CD4-positive, alpha-beta T cell treated with Interleukin-2 at 100 ng/mL for 4 hours (primary cell): ENCODE results near the gene MMP15.
"Not testable (repeated sequence)": the region's sequence is repeated elsewhere in the genome, so short reads cannot be mapped to it uniquely, and the experiment has no call there.

Source experiments
- DNase-seq: peaks from one replicate; pipeline ENCODE4 v3.0.0-alpha.2; 2020; ENCODE audit warnings: low spot score

The MMP15 gene

GRCh38 chr16:58049232-58050185 lies 24.0 kb downstream of the MMP15 start:
- DNase-seq, result no peak

DNA sequence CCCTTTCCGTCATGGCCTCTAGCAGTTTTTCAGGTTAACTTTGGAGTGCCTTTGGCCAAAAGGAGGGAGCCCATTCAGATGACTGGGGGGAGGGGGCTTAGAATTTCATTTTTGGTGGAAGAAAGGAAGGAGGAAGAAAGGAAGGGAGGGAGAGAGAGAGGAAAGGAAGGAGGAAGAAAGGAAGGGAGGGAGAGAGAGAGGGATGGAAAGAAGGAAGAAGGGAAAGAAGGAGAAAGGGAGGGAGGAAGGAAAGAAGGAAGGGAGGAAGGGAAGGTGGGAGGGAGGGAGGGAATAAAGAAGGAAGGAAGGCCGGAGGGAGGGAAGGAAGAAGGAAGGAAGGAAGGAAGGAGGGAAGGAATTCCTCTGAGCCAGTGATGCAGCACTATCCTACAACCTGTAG lies 25.7 kb downstream of the MMP15 start:
- DNase-seq, result no peak

DNA sequence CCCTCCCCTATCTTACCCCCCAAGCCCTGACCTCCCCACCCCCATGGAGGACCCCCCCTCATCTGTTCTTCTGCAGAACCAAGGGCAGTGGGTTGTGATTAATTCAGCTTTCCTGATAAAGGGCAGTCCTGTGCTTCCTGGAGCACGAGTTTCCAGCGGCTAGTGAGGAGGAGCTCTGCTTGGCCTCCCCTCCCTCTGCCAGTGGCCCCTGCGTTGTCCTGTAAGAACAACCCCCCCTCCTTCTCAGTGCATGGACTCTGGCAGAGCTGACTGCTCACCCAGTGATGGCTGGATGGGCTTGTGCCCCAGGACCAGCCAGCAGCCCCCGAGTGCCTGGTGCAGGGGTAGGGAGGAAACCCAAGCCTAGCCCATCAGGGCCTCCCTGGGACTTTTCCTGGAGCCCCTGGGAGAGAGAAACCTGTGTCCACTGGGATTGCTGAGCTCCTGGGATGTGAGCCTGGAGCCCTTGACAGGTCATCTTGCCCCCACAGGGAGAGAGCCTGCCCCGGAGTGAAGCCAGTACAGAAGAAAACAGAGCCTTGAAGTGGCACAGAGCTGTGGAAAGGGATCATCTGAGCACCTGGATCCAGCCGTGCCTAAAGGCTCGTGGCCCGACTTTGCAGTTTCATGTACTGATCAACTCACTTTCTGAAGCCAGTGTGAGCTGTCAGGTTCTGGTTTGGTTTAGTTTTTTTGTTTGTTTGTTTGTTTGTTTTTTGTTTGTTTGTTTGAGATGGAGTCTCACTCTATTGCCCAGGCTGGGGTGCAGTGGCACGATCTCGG lies 26.5 kb downstream of the MMP15 start:
- no peak for DNase-seq

DNA sequence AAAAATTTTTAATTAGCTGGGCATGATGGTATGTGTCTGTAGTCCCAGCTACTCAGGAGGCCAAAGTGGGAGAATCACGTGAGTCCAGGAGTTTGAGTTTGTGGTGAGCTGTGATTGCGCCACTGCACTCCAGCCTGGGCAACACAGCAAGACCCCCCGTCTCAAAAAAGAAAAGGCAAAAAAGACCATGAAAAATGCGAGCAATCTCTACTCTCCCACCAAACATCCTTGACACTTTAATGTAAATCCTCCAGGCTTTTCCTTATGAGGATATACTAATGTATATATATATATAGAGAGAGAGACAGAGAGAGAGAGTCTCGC lies 28.1 kb downstream of the MMP15 start:
- DNase-seq, result no peak

DNA sequence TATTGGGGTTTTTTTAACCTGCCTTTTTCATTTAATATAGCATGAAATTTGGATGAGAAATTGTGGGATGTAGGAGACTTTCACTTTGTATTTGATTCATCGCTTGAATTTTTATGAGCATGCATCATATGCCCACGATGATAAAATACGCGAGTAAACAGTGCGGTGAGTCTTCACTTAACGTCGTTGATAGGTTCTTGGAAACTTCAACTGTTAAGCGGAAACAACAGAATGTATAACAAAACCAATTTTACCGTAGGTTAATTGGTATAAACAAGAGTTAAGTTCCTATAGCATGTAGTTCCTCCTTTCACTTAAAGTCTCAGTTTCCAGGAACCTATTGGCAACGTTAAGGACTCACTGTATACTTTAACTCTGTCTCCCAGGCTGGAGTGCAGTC lies 28.7 kb downstream of the MMP15 start:
- DNase-seq, result no peak

GRCh38 chr16:58056580-58056979 lies 31.0 kb downstream of the MMP15 start:
- DNase-seq, result no peak

DNA sequence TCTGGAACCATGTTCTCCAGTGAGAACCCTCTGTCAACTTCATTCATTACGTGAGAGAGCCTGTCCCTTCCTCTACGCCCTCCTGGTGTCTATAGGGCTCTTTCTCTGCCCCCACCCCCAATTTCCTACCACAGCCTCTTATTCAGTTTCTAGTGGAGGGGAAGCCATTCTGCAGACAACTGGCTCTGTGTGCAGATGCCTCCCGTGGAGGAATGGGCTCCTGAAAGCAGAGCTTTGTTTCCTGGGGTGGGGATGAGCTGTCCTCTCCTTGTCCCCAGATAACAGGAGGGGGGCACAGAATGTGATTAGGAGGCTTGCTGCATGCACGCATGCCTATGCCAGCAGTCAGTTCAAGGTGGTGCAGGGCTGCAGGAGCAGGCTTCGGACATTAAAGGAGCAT lies 31.6 kb downstream of the MMP15 start:
- no peak for DNase-seq

DNA sequence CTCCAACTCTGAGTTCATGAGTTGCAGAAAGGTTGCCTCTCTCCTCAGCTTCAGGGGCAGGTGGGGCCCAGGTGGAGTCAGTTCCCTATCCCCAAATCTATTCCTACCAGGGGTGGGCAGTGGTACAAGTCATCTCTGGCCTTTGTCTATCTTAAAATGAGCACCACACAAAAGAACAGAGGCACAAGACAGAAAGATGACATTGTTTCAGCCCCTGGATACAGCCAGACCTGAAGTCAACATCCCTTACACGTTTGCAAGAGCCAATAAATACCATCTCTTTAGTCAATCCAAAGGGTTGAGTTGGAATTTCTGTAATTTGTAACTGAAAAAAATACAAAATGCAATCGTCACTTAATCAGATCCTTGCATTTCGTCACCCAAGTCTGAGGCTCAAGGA lies 32.2 kb downstream of the MMP15 start:
- DNase-seq, result no peak

DNA sequence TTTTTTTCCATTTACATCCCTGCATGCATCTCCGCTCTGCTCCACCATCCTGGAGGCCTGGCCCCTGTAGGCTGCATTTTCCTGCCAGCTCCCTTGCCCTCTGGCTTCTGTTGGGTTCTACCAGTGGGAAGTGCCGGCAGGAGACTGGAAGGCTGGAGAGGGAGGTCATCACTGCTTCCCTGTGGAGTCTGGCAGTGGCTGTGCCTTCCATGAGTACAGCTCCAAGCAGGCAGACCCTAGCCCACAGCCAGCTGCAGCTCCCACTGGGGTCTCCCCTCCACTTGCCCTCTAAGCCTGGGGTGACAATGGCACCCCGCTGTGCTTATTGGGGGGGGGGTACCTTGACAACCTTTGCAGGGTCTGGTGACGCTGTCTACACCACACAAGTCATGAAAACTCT lies 37.3 kb downstream of the MMP15 start:
- DNase-seq, result no peak

- DNase-seq, result no peak
Observed at GRCh38 chr16:58063377-58064076, 38.0 kb downstream of the MMP15 start.

DNA sequence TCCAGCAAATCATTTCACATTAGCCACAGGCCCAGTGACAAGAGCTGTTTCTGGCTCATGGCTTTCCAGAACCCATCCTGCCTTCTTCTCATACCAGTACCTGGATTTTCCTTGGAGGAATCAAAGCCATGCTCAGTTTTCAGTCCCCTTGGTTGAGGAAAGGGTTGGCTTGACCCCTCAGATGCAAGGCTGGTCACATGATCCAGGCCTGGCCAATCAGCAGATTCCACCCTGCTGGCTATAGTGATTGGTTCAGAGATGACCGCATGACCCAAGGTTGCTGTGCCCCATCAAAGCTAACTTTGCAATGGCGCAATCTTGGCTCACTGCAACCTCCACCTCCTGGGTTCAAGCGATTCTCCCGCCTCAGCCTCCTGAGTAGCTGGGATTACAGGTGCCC lies 45.0 kb downstream of the MMP15 start:
- no peak for DNase-seq

- not testable (repeated sequence) for DNase-seq
Observed at GRCh38 chr16:58072134-58072533, 46.6 kb downstream of the MMP15 start.

- DNase-seq, result not testable (repeated sequence)
Observed at GRCh38 chr16:58073086-58073485, 47.5 kb downstream of the MMP15 start.

GRCh38 chr16:58074657-58075056 lies 49.1 kb downstream of the MMP15 start:
- no peak for DNase-seq

- no peak for DNase-seq
Observed at GRCh38 chr16:58076514-58076913, 51.0 kb downstream of the MMP15 start.

DNA sequence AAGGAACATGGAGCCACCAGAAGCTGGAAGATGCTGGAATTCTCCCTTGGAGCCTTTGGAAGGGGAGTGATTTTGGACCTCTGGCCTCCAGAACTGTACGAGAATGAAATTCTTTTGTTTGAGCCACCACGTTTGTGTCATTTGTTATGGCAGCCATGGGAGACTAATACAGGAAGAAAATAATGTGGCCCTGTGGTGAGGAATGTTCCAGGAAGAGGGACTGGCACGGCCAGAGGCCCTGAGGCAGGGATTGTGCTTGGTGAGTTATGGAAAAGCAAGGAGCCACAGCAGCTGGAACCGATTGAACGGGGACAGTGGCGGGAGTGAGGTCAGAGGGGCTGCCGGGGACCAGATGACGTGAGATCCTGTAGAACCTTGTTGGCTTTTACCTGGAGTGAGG lies 52.2 kb downstream of the MMP15 start:
- no peak for DNase-seq

GRCh38 chr16:58080657-58081056 lies 55.1 kb downstream of the MMP15 start:
- not testable (repeated sequence) for DNase-seq

DNA sequence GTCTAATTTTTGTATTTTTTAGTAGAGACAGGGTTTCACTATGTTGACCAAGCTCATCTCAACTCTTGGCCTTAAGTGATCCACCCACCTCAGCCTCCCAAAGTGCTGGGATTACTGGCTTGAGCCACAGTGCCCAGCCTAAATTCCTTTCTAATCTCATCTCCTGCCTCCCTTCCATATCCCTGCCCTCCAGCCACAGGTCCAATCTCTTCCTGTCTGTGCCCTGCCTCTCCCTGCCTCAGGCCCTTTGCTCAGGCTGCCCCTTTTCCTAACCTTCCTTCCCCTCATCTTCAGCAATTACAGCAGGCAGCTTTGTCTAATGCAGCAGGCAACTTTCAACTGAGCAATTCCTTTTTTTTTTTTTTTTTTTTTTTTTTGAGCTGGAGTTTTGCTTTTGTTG lies 56.8 kb downstream of the MMP15 start:
- no peak for DNase-seq

DNA sequence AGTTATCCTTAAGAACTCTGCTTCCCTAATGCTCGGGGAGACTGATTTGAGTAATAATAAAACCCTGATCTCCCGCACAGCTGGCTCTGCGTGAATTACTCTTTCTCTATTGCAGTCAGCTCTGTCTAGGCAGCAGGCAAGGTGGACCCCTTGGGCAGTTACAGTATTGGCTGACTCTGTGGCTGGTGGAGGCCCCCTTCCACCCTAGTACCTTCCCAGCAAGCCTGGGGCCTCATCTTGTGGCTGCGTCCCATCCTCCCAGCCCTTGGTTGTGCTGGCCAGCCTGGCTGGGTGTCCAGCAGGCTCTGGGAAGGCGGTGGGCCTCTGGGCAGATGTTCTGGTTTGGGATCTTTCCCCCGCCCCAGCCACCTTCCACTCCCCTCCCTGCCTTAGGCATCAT lies 59.1 kb downstream of the MMP15 start:
- no peak for DNase-seq

DNA sequence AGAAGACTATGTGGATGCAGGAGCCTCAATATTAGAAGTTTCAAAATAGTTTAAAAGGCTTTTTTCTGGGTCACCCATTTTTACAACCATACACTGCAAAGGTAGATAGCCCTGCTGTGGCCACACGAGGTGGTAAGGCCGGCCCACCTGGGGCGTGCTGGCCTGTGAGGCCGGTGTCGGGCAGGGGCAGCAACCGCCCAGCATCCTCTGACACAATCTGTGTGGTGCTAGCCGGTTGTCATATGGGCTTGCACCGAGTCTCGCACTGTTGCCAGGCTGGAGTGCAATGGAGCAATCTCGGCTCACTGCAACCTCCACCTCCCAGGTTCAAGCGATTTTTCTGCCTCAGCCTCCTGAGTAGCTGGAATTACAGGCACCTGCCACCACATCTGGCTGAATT lies 59.6 kb downstream of the MMP15 start:
- no peak for DNase-seq

GRCh38 chr16:58085584-58086251 lies 60.2 kb downstream of the MMP15 start:
- DNase-seq, result no peak
